Stimulated activated CD4-positive, alpha-beta T cell treated with anti-CD3 and anti-CD28 coated beads, Interleukin-12 subunit alpha, Interleukin-12 subunit beta, amount 100 ng/mL, for 48 hours (primary cell): ENCODE results near the gene PTPN20.

Experiments
- DNase-seq, 3 donors: peaks; one replicate each; pipeline ENCODE4 v3.0.0-alpha.2; 2020; ENCODE audit warnings: low read depth in 2 of 3, low spot score in 1 of 3

Gene PTPN20

DNA sequence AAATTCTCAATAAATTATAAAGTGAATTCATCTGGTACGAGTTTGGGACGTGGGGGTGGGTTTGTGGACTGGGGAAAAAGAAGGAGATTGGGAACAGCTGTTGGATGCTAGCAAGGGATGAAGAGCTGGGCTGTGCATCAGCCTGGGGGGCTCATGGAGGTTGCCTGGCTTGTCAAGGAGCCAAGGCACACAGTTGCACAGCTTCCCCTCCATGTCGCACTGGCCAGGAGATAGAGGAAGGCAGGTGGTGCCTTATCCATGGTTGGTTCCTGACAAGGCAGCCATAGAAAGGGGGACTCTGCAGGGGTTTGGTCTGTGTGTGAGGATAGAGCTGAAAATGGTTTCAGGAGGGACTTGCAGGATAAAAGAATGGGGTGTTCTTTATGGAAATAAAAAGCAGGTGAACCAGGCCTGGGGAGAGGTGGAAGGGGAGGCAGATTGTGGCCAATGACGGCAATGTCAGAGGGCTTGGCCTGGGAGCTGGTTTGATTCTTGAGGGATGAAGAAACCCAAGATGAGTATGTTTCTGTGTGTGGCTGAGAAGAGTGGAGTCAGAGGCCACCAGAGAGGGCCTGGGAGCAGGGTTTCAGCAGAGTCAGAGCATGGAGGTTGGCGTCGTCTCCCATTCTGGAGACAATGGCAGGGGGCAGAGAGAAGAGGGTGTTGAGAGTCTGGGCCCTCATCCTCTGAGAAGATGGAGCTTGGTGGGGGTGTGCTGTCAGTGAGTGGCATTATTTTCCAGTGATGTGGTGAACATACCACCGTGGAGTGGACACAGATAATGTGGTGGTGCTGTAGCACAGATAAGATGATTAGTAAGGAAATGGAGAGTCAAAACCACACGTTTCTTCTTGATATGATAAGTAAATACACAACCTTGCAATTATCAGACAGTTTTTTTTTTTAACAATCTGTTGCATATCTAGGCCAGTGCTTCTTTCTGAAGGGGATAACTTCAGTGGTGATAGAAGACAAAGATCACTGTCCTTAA, 108.2 kb downstream of the PTPN20 start:
- DNase-seq = no peak

DNA sequence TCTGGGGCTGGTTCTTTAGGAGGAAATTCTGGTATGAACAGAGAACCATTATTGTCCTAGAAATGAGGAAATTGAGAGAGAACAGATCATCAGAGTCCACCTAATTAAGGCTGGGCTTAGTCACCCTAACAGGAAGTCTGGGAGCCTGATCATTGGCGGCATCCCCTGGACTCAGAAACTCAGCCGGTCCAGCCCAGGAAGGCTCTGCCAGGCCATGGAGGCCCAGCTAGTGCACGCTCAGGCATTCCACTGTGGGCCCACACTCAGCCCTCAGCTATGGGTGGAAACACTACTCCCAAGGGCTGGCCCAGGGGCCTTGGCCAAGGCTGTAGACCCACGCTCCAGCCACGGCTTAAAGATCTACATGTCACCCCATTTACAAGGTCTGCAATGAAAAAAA, 109.2 kb downstream of the PTPN20 start:
- no peak for DNase-seq

GRCh38 chr10:47021850-47022249, 110.6 kb downstream of the PTPN20 start:
- DNase-seq = no peak

DNA sequence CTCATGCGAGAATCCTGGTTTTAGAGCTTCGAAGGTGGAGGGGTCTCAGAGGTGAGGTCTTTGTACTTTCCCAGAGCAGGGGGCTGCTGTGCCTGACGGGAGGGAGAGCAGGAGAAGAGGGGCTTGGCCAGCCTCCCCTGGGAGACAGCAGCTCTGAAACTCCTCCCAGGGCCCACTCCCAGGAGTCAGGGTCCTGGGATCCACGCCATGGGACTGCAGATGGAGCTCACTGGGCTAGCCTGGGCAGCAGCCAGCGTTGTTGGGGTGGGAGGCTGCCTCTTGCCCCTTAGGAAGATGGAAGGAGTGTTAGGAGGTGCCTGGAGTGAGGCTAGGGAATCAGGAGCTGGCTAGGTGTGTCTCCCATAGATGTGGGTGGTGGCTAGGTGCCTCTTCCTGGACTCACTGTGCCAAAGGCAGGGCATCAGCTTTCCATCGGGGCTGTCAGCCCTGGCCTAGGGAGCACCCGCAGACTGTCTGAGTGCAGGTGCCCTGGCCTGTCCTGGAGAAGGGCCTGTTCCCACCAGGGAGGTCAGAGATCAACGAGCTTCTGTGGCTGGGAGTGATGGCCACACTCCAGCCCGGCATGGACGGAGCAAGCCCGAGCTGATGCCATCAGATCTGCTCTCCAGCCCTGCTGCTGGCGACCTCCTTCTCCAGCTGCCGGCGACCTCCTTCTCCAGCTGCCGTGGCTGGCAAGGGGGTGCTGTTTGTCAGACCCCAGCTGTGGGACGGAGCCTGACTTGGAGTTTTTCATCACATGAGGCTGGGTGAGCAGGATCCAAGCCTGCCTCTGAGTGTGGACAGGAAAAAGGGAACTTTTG, 111.3 kb downstream of the PTPN20 start:
- no peak for DNase-seq

DNA sequence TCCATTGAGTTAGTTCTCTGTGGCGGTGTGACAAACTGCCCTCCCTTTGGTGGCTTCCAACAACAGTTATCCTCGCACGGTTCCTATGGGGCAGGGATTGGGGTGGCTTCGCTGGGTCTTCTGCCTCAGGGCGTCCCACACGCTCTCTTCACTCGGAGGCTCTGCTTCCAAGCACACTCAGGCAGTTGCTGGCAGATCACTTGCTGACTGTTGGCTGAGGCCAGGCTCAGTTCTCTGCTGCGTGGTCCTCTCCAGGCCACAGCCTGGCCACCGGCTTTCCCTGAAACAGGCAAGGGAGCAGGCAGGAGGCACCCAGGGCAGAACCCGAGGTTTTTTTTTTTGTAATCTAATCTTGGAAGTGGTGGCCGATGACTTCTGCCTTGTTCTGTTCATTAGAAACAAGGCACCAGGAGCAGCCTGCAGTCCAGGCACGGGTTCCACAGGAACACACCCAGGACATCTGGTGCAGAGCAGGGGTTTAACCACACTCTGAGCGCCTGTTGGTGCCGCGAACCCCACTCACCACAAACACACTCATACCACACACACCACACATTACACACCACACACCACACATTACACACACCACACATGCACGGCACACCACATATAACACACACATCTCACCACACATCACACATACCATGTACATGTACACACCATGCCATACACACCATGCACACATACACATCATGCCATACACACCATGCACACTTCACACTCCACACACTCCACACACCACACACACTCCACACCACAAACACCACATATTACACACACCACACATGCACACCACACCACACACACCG, 112.2 kb downstream of the PTPN20 start:
- no peak for DNase-seq

- no peak for DNase-seq
These were observed 112.8 kb downstream of the PTPN20 start for GRCh38 chr10:47024046-47024322.

DNA sequence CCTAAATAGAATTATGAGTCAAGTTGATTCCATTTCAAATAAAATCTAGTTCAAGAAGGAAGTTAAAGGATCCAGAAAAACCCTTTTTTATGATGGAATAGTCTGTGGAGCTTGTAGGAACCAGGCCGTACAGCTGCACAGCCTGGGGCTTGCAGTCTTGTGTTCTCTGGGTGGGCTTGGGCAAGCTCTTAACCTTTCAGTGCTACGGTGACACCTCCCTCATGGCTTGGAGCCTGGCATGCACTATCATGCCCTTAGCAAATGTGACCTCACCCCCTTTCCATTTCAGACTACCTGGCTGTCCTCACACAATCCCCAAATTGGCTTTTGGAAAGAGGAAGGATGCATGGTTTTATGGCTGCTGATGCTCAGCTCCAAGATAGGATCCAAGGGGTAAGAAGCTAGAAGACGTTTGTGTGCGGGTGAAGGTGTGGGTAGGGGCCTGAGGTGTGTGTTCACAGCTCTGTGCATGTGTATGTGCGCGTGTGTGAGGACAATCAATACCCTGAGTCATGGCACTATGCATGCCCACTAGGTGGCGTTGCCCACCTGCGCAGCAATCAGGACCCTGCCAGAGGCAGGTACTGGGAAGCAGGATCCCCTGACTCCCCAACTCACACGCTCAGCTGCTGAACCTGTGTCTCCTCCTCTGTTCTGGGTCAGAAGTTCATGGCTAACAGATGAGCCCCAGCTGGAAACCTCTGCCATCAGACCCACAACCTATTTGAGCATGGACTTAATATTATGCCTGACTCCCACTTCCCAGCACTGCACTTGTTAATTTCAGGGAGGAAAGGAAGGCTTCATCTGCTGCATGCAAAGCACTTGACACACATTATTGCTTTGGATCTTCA, 113.4 kb downstream of the PTPN20 start:
- peak; percentile 53 to 59 (median 58) for DNase-seq

- no peak for DNase-seq
These were observed 114.0 kb downstream of the PTPN20 start for GRCh38 chr10:47025253-47025539.

DNA sequence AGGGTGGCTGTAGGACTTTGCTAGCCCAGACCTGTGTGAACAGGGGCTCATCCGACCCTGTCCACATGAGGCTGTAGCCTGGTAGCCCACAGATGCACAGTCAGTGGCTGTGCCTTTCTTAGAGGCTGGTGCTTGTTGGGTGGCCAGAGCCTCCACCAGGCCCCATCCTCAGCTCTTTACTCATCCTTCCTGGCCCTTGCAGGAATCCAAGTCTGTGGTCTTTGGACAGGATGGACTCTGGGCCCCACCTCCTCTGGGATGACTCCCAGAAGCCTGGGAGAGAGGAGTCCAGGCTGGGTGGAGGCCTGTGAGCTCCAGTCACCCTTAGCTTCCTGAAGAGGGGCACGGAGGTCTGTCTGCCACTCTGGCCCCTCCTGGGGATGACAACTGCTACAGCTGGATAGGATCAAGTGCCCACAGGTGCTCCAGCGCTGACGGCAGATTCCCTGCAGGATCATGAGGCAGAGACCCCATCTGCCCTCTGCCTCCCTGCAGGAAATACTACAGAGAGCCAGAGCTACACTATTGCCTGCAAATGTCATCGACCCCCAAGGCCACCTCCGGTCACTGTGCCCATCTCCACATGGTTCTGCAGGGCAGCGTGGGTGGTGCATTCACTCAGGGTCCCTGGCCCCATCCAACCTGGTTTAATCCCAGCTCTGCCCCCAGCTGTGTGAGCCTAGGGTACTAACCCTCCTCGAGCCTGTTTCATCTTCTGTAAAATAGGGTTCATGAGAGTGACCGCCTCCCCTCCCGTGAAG, 114.5 kb downstream of the PTPN20 start:
- DNase-seq = no peak

DNA sequence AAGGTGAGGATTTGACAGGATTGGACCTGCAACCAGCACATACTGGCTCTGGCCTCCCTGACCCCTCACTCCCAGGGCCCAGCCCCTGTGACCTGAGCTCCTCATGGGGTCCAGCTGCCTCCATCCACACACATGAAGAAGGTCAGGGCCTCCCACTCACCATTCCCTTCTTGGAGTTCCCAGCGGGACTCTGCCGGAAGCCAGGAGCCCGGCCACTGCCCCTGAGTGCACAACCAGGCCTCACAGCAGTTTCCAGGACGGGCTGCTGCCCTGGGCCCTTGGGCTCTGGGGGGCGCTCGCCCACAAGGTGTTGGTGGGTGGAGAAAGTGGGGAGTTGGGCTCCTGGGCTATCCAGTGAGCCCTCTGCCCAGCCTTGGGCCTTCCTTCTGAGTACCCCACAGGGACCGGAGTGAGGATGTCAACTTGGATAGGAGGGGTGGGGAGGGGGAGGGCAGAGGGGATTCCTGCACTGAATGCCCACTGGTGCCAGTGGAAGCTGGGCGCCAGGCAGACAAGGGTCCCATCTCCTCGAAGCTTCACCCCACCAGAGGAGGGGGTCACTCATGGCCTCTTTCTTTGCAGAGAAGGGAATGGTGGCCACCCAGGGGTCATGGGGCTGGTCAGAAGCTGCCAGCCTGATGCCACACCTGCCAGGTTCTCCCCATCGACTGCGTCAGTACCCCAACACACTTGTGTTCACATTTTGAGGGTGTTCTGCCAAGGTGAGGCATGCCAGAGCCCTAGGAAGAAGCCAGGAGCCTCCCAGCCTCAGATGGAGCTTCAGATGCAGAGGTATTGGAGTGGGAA, 115.3 kb downstream of the PTPN20 start:
- DNase-seq = no peak

GRCh38 chr10:47027108-47027783, 116.0 kb downstream of the PTPN20 start:
- DNase-seq = no peak

DNA sequence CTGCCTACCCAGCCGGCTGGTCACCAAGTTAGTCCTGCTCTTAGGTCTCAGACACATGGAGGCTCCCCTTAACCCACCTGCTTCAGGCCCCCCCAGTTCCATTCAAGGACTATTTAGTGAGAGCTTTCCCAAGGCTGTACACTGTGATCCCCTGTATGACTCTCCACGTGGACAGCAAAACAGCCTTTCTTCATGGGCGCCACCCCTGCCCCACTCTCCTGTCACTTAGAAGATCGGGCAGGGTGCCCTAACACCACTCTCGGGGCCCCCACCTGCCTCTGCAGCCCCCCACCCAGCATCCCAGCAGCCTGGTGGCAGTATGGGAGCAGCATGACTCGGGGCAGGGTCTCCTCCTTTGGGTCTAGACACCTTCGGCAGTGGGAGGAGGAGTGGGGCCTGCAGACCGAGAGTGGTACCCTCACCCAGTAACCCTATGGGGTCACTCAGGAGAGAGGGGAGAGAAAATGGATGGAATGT, 116.6 kb downstream of the PTPN20 start:
- DNase-seq = no peak

GRCh38 chr10:47028466-47028865, 117.2 kb downstream of the PTPN20 start:
- no peak for DNase-seq

- DNase-seq = no peak
These were observed 118.2 kb downstream of the PTPN20 start for GRCh38 chr10:47029181-47030009.

DNA sequence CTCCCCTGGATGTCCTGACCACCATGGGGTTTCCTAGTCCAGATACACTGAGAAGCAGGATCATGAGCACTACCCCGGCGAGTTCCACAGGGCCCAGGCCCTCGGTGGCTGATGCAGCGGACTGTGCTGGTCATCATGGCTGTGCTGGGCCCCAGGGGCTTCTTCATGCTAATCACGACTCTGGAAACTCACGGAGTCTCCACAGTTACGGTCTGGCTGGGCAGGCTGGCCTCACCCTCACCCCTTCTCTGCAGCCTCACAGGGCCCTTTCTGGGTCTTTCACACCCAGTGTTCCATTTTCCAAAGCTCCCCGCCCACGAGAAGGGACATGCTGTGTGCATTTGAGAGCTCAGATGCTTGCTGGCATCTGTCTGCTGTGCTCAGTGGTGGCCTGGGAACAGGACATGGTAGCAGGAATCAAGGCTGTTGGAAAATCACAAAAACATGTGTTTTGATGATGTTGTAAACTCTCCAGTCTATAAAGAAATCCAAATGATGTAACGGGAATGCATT, 119.0 kb downstream of the PTPN20 start:
- no peak for DNase-seq

GRCh38 chr10:47031211-47031900, 120.1 kb downstream of the PTPN20 start:
- DNase-seq = no peak
